IPS DF 6.9 (cell line): ENCODE results near the gene IGF2BP2.
"Not testable (repeated sequence)": the region's sequence is repeated elsewhere in the genome, so short reads cannot be mapped to it uniquely, and the experiment has no call there.

ENCODE experiments used
- DNase-seq: peaks from one replicate; pipeline ENCODE4 v3.0.0-alpha.2; 2013; ENCODE audit warnings: low read depth, low spot score
- H3K27ac ChIP-seq: one replicate; pipeline ENCODE4 v1.5.1; 2013; ENCODE audit warnings: low read length, control low read depth
- H3K27me3 ChIP-seq: 2 replicates; pipeline ENCODE4 v1.6.1; 2013; ENCODE audit warnings: mild to moderate bottlenecking, low read length; ENCODE audit not compliant: control insufficient read depth, insufficient read depth
- H3K36me3 ChIP-seq: 2 replicates; pipeline ENCODE4 v1.6.1; 2013; ENCODE audit warnings: low read length; ENCODE audit not compliant: control insufficient read depth, insufficient read depth
- H3K4me1 ChIP-seq: 2 replicates; pipeline ENCODE4 v1.6.1; 2013; ENCODE audit warnings: low read length; ENCODE audit not compliant: control insufficient read depth, insufficient read depth
- H3K4me3 ChIP-seq: 2 replicates; pipeline ENCODE4 v1.5.1; 2013; ENCODE audit warnings: mild to moderate bottlenecking, low read length
- H3K9me3 ChIP-seq: 2 replicates; pipeline ENCODE4 v1.6.1; 2013; ENCODE audit warnings: low read length, inconsistent platforms; ENCODE audit not compliant: control insufficient read depth, insufficient read depth
- WGBS: extraction: QIAGEN DNeasy Blood & Tissue Kit; methylation state at CpG from one replicate; pipeline ENCODE4 v1.1.7; 2013; ENCODE audit warnings: mixed read lengths, missing lambda C conversion rate; ENCODE audit not compliant: insufficient read length, insufficient coverage; 5-methylcytosine and 5-hydroxymethylcytosine counted together

The IGF2BP2 gene

GRCh38 chr3:185807445-185808068 is 17.3 kb downstream of the IGF2BP2 start:
- Histone ChIP-seq H3K36me3 (no peaks in the 10 kb centered on the region), H3K9me3 (no peaks in the 10 kb centered on the region), H3K27me3 (no peaks in the 10 kb centered on the region), H3K27ac (no peak overlapping the region), H3K4me1 (peaks cover 4% of the 10 kb centered on the region; the same call in 1 of the 2 replicates), H3K4me3 (no peak overlapping the region)
- no peak for DNase-seq
- WGBS: no CpG with 5 or more reads among the region's 3 CpGs

- DNase-seq, H3K27ac ChIP-seq, H3K9me3 ChIP-seq, H3K4me3 ChIP-seq, H3K27me3 ChIP-seq, H3K4me1 ChIP-seq, H3K36me3 ChIP-seq: not testable (repeated sequence)
- no CpG with 5 or more reads among the region's 6 CpGs for WGBS
Observed at GRCh38 chr3:185798831-185799110, 26.1 kb downstream of the IGF2BP2 start.

- no peak overlapping the region for H3K4me3 ChIP-seq
- peaks cover 3% of the 10 kb centered on the region for H3K4me1 ChIP-seq
- WGBS: no CpG with 5 or more reads among the region's 8 CpGs
- no peaks in the 10 kb centered on the region for H3K27me3 ChIP-seq
- no peak for DNase-seq
- H3K36me3 ChIP-seq: no peaks in the 10 kb centered on the region
- no peaks in the 10 kb centered on the region for H3K9me3 ChIP-seq
- H3K27ac ChIP-seq: no peak overlapping the region
Observed at GRCh38 chr3:185797993-185798830, 26.6 kb downstream of the IGF2BP2 start.

- Histone ChIP-seq H3K36me3 (no peaks in the 10 kb centered on the region), H3K27me3 (no peaks in the 10 kb centered on the region), H3K4me1 (peaks cover 3% of the 10 kb centered on the region), H3K4me3 (no peak overlapping the region), H3K9me3 (no peaks in the 10 kb centered on the region), H3K27ac (no peak overlapping the region)
- DNase-seq: no peak
- WGBS: no CpG with 5 or more reads among the region's 8 CpGs
Observed at GRCh38 chr3:185797108-185797881, 27.5 kb downstream of the IGF2BP2 start.

DNA sequence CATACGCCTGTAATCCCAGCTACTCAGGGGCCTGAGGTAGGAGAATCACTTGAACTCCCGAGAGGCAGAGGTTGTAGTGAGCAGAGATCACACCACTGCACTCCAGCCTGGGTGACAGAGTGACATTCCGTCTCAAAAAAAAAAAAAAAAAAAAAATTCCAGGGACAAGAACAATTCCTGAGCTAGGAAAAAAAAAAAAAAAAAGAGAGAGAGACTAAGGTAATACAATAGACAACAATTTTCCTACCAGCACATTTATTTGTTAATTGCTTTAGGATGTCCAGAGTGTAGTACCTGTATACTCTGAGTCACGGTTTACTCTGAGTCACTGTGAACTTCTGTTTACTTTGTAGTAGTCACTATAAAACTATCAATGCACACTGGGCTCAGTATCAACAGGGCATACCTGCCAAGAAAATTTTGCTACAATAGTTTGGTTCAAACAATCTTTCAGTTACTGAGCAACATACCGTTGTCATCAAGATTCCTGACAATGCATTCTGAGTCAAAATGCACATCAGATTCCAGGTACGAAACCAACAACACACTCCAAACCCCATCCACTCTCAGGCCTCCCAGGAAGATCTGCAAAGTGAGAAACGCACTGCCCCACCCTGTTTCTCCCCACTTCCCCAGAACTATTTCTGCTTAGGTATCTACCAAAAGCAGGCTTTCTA is 28.3 kb downstream of the IGF2BP2 start:
- Histone ChIP-seq H3K27ac (no peak overlapping the region), H3K36me3 (no peaks in the 10 kb centered on the region), H3K4me1 (peaks cover 3% of the 10 kb centered on the region), H3K9me3 (no peaks in the 10 kb centered on the region), H3K27me3 (no peaks in the 10 kb centered on the region), H3K4me3 (no peak overlapping the region)
- no CpG with 5 or more reads among the region's 7 CpGs for WGBS
- no peak for DNase-seq

DNA sequence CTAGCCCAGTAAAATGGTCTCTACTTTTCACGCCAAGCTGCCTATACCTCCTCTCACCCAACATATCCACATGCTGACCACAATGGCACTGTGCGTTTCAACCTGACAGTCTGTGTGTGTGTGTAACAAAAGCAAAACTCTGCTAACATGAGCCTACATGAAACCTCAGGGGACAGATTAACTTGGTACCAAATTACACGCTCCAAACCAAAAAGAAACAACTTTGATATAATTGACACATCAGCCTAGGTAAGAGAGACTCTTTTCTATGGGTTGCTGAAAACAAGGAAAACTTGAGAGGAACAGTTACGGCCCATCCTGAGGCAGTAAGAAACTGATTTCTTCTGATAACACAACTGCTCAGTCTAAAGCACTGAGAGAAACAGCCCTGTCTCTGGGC is 31.5 kb downstream of the IGF2BP2 start:
- Histone ChIP-seq H3K27ac (no peak overlapping the region), H3K4me3 (no peak overlapping the region), H3K9me3 (no peaks in the 10 kb centered on the region), H3K36me3 (no peaks in the 10 kb centered on the region), H3K4me1 (peaks cover 9% of the 10 kb centered on the region), H3K27me3 (no peaks in the 10 kb centered on the region)
- DNase-seq: no peak
- WGBS: no CpG with 5 or more reads among the region's 4 CpGs

DNA sequence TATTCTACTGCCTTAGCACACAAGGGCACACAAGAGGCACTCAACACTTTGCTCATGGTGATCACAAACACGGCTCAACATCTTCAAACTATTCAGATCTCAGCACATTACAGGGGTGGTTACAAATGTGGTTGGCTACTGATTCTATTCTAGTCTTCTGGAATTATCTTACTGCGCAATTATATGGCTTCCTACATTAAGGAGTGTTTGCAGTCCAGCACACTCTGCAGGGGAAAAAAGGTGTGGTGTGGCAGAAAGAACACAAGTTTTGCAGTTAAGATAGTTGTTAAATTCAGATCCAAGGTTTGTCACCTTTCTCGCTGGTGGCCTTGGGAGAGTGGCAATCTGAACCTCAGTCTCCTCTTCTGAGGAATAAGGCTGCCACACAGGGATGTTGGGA is 31.9 kb downstream of the IGF2BP2 start:
- no peak for DNase-seq
- Histone ChIP-seq H3K36me3 (no peaks in the 10 kb centered on the region), H3K9me3 (no peaks in the 10 kb centered on the region), H3K4me1 (peaks cover 9% of the 10 kb centered on the region), H3K27ac (no peak overlapping the region), H3K4me3 (no peak overlapping the region), H3K27me3 (no peaks in the 10 kb centered on the region)
- WGBS: no CpG with 5 or more reads among the region's 3 CpGs

- Histone ChIP-seq H3K36me3 (no peaks in the 10 kb centered on the region), H3K27me3 (no peaks in the 10 kb centered on the region), H3K4me3 (no peak overlapping the region), H3K27ac (no peak overlapping the region), H3K9me3 (no peaks in the 10 kb centered on the region), H3K4me1 (peaks cover 7% of the 10 kb centered on the region; the same call in 1 of the 2 replicates)
- WGBS: no CpG with 5 or more reads among the region's 5 CpGs
- no peak for DNase-seq
Observed at GRCh38 chr3:185789891-185790830, 34.7 kb downstream of the IGF2BP2 start.

DNA sequence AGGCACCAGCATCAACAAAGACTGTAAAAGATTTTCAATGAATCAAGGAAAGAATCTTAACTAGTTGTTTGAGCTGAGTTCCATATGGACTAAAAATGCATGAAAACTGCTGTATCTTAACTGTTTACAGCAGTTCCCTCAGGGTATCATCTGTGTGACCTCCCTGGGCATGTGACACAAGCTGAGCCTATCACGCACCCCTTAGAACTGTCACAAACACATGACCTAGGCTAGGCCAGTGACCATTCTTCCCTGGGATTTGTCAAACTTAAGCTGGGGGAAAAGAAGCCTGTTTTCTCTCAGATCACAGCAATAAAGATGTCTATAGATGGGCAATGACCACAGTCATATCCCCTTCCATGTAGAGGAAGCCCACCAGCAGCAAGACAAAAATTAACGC is 35.7 kb downstream of the IGF2BP2 start:
- no CpG with 5 or more reads among the region's 2 CpGs for WGBS
- no peaks in the 10 kb centered on the region for H3K9me3 ChIP-seq
- no peak overlapping the region for H3K4me3 ChIP-seq
- no peaks in the 10 kb centered on the region for H3K36me3 ChIP-seq
- DNase-seq: no peak
- no peaks in the 10 kb centered on the region for H3K27me3 ChIP-seq
- H3K27ac ChIP-seq: no peak overlapping the region
- H3K4me1 ChIP-seq: peaks cover 11% of the 10 kb centered on the region
